Hematopoietic multipotent progenitor cell treated with erythropoietin and hydrocortisone succinate and interleukin-3 and kit ligand, for 17 days (in vitro differentiated cells): ENCODE results near the gene RIN1.

ENCODE experiments used
- DNase-seq: peaks from one replicate; pipeline ENCODE4 v3.0.0-alpha.2; 2015; ENCODE audit warnings: low spot score

The RIN1 gene

GRCh38 chr11:66282468-66283455 is 53.5 kb downstream of the RIN1 start:
- DNase-seq, result peak; percentile 98
